HS-5 (cell line): ENCODE results near the gene DUSP16.

Experiments
- DNase-seq: peaks from one replicate; pipeline ENCODE4 v3.0.0-alpha.2; 2012; ENCODE audit warnings: low read depth

Gene DUSP16

DNA sequence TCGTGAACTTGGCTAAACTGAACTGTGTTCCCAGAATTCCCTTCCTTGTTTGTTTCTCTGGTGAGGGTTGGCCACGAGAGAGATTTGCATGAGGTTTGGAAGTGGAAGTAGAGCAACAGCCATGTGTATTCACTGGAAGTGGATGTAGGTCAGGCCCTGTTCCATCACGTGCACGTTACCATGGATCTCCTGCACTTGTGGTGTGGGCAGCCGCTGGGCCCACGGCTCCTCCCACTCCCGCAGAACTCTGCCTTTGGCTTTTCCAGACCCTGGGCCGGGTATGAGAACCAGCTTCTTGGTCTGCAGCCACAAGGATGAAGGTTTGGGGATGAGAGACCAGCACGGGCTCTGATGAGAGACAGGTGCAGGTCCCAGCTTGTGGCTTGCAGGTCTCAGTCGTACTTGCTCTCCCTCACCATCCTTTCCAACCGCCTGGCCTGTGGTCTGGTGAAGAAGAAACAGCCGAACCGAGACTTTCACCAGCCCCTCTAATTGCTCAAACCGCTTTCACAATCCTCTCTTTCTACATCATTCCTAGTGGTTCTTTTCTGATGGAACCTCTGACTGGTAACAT lies 94.9 kb downstream of the DUSP16 start:
- no peak for DNase-seq

DNA sequence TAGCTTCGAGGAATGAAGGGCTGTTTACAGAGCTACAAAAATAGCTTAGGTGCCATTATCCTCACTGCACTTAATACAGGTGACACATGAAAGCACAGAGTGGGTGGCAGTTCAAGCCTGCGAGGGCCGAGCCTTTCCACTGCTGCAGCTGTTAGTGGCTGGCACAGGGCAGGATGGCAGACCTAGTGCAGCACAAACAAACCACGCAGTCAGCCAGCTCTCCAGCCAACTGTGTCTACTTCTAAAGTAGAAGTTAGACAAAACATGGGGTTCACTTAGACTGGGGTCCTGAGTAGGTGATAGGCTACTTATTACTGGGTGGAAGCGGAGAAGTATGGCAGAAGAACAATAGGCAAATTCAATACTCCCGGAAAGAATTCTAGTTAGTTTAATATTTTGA lies 95.4 kb downstream of the DUSP16 start:
- no peak for DNase-seq

DNA sequence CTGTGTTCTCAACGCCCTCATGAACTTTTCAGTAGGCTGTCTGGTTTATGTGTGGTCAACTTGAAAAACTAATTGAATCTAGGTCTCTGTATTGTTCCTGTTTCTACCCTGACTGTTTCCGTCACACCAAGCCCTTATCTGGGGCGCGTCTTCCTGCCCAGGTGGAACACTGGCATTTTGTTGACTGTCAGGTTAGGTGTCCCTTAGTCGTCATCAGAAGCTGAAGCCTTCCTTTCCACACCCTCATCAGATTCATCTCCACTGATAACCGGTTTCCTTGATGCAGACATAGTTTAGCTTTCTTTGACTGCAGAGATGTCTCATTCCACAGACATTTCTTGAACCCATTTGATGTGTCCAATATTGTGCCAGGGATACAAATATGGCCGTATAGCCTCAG lies 96.5 kb downstream of the DUSP16 start:
- no peak for DNase-seq

DNA sequence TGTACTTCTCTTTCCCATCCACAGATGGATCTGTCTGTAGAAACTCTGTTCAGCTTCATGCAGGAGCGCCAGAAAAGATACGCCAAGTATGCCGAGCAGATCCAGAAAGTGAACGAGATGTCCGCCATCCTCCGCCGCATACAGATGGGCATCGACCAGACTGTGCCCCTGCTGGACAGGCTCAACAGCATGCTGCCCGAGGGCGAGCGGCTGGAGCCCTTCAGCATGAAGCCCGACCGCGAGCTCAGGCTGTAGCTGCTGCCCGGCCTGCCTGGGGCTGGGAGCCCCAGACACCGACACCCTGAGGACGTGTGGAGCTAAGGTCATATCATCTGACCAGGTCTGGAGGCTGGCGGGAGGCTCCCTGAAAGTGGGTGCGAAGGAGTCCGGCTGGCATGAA lies 97.1 kb downstream of the DUSP16 start:
- no peak for DNase-seq

DNA sequence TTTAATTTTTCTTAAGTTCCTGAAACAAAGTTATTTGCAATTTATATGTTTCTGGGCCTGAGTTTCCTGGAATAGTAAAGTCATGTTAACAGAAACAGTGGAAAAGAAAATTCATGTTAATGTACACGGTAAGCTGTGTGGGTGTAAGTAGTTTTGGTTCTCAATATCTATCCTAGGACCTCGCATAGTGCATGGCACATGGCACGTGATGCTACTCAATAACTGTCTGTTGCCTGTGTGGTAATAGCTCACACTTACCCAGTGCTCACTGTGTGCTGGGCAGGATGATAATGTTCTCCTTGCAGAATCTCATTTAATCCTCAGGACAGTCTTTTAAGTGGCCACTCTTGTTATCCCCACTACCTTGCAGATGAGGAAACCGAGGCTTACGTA lies 100.7 kb downstream of the DUSP16 start:
- no peak for DNase-seq

DNA sequence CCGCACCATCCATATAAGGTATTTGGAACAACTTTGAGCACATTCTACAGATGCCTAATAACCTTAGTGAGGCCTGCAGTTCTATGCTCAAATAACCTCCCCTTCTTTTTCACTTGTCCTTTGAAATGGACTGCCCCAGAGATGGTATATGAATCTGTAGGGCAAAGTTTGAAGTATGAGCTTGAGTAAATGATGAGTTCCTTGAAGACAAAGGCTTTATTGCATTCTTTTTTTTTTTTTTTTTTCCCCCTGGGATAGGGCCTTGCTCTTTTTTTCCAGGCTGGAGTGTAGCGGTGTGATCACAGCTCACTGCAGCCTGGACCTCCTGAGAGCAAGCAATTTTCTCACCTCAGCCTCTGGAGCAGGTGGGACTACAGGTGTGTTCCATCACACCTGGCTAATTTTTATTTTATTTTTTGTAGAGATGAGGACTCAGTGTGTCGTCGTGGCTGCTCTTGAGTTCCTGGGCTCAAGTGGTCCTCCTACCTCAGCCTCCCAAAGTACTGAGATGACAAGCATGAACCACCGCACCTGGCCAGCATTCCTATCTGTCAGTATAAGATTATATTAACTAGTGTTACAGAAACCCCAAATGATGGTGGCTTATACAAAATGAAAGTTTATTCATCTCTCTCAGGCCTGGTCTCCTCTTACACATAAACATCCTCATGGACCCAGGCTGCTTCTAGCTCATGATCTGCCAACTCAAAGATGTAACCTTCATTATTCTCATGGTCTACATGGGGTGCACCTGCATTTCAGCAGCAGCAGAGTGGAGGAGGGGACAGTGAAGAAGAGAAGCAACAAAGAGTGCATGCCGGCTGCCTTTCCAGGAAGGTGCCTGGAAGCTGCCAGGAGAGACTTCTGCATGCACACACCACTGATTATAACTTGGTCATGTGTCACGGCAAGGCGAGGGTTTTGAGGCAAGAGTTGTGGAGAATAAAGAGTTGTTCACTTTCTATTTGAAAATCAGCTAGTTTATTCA lies 101.4 kb downstream of the DUSP16 start:
- DNase-seq, result no peak

DNA sequence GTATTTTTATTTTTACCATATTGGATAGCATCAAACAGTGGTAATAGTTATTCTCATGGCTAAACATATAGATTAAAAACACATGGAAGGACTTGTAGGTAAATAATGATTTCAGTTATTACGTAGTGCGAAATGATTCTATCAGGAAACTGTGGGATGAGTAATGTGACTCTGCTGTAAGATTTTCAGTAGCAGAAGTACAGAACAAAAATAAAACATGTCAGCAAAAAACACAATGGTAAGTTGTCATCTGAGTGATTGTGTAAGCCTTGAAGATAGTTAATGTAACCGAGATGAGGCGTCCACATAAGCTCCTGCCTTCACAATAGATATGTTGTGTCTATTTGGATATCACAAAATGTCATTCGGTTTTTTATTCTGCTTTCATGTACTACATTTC lies 106.0 kb downstream of the DUSP16 start:
- peak; percentile 63 for DNase-seq

DNA sequence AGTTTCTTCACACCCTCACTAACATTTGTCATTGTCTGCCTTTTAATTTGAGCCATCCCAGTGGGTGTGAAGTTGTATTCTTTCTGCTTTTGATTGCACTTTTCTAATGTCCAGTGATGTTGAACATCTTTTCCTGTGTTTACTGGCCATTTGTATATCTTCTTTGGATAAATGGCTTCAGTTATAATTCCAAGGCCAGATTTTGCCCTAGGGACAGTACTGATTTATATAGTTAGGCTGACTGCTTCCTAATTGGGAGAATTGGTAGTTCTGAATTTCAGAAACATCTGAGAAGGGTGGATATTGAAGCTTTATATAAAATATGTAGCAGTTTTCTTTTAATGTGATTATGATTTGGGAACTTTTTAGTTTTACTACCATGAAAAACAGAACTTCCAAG lies 108.3 kb downstream of the DUSP16 start:
- no peak for DNase-seq

DNA sequence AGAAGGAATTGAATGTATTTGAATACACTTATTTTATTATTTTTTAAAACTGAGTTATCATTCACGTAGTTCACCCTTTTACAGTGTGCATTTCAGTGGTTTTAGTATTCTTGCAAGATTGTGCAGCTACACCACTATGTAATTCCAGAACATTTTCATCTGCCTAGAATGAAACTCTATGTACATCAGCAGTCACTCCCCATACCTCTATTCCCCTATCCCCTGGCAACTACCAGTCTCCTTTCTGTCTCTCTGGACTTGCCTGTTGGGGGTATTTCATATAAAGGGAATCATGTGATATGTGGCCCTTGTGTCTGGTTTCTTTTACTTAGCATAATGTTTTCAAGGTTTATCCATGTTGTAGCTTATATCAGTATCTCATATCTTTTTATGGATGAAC lies 109.0 kb downstream of the DUSP16 start:
- no peak for DNase-seq

DNA sequence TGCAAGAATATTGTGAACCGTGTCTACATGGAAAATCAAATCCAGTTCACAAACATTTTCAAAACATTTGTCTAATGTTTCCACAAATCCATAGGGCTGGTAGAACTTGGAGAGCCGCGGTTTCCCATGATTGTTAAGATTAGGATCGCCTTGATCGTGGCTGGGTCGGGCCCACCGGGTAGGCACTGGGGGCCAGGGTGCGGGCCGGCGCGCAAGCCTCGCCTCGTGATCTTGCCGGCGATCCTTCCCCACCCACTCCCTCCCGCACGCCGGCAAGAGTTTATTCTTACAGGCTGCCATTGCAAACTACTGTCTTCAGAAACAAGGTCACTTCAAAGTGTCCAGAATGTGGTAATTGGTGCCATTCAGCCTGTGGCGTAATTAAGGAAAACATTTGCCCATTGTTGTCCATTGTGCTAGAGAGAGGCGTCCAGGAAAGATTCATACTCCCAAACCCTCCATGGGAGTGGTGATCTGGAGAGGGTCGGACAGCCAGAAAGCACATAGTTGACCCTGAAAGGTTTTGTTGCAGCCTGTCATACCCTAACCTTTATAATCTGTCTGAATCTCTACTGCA lies 110.2 kb downstream of the DUSP16 start:
- DNase-seq, result no peak

DNA sequence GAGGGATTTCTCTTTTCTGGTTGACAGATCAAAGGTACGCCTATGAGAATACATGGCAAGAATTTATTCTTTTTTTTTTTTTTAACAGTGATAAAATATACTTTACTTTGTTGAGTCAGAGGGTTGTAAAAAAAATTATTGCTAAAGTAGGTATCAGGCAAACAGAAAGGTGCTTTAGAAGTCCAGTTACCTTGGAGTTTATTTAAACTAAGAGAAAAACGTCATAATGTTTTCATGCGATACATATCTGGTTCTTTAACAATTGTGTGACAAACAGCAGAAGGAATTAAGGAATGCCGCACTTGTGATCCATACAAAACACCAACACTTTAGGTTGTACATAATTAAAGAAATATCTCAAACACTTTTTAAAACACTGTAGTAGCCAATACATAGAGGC lies 111.6 kb downstream of the DUSP16 start:
- DNase-seq, result no peak

DNA sequence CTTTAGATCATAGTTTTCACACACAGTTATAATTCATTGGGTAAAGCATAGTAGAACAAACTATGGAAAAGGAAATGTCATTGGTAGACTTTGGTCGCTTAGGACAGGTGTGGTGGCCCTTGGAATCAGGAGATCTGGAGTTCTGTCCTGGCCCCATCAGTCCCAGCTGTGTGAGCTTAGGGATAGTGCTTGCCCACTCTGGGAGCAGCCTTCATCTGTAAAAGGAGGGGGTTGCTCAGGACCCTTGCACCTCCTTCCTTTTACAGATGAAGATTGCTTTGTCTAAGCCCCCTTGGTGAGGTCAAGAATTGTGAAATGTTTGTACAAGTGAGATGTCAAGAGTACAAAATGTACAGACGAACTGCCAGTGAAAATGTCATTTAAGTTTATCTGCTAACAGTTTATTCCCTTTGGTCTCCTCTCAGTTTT lies 112.6 kb downstream of the DUSP16 start:
- DNase-seq, result no peak

DNA sequence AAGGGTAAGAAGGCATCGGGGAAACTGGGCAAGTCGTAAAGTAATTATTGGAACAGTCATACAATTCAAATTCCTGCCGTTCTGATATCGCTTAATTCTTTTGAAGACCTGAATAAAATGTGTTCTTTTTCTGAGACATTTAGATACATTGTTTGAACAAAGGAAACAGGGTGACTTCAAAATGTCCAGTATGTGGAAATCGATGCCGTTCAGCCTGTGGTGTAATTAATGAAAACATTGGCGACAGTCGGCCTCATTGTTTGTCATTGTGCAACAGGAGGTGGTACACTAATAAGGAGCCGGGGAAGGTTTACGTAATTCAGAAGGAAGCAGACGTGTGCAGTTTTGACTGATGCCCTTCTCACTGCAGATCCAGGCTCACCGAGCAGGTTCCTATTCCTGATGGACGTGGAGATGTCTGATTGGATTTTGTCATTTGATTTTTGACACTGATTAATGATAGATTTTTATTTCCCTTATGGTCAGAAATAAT lies 113.1 kb downstream of the DUSP16 start:
- DNase-seq, result no peak

DNA sequence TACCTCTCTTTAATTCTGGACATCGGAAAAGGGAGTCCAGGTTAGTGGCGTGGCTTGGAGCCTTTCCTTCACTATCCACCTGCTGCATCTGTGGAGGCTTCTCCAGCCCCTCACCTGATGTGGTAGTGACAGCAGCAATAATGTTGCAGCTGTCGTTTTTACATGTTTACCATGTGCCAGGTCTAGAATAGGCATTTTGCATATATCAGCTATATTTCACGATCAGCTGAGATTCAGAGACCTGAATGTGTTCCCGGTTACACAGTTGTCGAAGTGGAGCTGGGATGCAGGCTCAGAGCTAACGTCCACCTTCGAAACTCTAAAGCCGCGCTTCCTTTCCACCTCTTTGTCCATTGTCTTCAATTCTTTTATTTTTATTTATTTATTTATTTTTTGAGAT lies 114.8 kb downstream of the DUSP16 start:
- DNase-seq, result no peak

DNA sequence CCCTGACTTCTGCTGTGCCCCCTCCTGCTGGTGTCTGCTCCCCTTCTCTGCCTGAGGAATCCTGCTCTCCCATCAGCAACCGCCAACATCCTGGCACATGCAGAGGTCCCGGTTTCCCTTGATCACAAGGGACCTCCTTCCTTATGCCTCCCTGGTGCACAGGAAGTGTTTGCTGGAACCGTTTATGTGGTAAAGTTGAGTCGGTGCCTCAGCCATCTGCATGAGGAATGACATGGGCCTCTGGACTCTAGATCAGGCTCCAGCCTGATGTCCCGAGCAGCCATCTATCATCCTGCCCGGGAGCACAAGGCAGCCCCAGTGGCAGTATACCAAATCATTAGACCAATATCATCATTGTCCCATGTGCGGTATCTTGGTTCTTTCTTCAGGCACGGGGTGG lies 115.4 kb downstream of the DUSP16 start:
- no peak for DNase-seq

DNA sequence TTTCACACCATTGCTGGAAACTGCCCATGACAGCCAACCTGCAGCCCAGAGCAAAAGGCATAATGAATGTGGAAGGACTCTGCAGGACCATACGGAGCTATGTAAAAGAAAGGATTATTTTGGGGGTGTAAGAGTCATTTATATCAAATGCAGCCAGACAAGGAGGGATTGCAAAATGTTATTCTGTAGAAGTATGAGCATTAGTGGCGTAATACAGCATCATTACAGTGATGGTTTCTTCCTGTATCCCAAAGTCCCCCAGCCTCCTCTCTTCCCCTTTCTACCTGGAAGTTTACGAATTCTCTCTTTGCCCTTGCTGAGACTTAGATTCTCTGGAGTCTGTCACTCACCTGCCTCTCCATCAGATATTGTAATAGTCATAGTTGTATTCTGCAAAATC lies 115.9 kb downstream of the DUSP16 start:
- DNase-seq, result no peak

DNA sequence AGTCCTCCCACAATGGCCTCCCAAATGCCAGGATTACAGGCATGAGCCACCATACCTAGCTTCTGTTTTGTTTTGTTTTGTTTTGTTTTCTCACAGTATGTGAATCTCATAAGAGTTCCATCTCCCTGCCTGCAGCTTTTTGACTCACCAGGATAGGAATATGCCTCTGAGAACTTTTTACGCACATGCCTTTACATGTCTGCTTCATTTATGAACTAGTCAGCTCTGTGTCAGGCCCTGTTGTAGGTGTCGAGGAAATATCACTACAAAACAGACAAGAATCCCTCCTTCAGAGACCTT lies 116.8 kb downstream of the DUSP16 start:
- DNase-seq, result no peak

DNA sequence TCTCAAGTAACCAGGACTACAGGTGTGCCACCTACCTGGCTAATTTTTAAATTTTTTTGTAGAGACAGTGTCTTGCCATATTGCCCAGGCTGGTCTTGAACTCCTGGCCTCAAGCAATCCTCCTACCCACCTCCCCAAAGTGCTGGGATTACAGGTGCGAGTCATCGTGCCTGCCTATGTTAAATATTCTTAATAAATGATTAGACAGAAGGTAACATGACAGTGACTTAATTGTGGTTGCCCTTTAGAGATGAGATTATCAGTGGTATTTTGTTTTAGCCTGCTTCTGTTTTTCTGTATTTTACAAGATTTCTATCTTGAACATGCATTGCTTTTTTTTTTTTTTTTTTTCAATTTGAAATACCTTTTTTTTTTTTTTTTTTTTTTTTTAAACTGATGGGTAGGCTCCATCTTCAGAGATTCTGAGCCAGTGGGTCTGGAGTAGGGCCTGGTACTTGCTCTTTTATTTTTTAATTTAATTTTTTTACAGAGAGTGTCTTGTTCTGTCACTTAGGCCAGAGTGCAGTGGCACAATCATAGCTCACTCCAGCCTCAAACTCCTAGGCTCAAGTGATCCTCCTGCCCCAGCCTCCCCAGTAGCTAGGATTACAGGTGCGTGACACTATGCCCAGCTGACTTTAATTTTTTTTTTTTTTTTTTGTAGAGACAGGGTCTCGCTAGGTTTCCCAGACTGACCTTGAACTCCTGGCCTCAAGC lies 117.3 kb downstream of the DUSP16 start:
- DNase-seq, result no peak

DNA sequence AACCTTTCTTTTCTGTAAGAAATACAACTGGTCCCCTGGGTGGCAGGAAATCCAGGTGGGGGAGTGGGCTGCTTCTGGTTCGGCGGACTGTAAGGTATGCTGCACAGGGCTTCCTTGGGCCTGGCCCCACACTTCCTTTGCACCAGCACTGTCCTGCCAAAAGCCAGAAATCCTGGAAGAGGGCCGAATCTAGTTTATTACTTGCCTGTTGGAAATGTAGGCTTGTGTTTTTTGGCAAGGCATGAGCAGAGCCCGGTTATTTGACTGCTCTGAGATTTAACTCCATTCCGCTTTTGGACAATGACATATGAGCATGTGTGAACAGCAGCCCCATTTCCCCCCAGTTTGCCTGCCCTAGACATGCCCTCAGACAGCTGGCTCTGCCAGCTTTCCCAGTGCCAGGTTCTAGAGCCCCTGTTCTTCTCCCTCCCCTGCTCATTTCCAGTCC lies 119.2 kb downstream of the DUSP16 start:
- no peak for DNase-seq

DNA sequence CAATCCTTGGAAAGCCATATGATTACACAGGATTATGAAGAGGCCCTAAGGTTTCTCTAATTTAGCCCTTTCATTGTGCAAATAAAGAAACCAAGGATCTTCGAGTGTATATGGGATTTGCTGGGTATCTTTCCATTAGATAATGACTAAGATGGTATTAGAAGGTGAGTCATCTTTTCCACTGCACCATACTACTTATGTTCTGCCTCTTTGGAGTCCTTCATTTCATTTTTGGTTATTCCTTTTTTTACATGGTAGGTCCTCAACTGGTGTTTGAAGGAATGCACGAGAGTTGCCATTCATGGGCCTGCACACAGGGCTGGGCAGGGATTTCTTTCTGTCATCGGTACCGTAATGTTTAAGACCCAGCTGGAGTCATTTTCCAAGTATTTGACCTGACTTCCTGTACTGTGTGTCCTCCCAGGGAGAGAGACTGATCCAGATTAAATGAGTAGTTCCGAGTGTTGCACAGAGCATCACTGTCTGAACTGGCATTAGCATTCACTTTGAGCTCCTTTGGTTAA lies 120.1 kb downstream of the DUSP16 start:
- no peak for DNase-seq

DNA sequence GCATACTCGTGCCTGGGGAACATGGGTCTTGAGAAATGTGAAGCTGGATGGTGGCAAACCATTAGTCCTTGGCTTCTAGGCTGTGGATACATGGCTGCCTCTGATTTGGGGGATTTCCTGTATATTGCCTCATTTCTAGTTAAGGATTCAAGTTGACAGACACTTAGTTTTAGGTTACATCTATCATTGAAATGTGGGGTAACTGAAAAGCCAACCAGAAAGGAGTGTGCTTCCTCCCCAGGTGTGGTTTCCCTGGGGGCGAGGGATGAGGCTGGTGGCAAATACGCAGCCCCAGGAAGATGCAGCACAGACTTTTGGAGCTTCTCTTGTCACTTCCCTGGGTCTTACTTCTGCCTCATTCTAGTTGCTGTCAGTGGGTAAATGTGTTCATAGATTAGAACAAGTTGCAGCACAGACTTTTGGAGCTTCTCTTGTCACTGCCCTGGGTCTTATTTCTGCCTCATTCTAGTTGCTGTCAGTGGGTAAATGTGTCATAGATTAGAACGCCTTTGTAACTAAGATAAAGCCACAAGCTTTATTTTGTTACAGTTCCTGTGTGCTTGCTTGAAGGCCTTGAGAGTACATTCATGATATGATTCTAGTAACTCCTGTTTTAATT lies 120.7 kb downstream of the DUSP16 start:
- no peak for DNase-seq

DNA sequence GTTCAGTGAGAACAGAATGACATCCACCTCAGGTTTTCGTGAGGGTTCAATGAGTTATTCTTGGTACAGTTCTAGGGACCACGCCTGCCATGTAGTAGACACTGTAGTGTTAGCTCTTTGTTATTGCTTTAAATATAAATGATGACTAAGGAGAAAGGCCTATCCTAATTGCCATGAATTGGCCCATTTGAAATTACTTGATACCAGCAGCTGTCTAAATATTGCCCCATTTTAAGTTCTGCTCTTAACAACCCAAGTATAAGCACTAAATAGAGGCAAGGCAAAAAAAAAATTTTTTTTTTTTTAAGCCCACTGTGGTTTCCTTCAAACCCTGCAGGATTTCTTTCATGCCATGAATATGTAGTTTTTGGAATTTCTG lies 121.2 kb downstream of the DUSP16 start:
- no peak for DNase-seq
